Measurements from ENCODE around the gene OGFR. TPM values are rescaled to one million over a fixed set of nuclear protein-coding genes. Genes with fewer than 3 reads are reported as not detected.

Gene OGFR
- total and polyA plus RNA-seq, 2 experiments from 2014 or later = 9.6 to 50.6 TPM

GRCh38 chr20:62813588-62813987 is 9.0 kb downstream of the OGFR start:
- no peaks in the 10 kb centered on the region for H3K36me3 ChIP-seq (ENCODE audit: insufficient read depth)

More at GRCh38 chr20:62813588-62813987, 9.0 kb downstream of the OGFR start:
- Mint-ChIP-seq H3K36me3 (ENCODE audit: low read depth) (peaks cover 5% of the 10 kb centered on the region; the same call in 1 of the 3 replicates), H3K4me3 (no peak overlapping the region), H3K9me3 (no peaks in the 10 kb centered on the region), H3K27ac (no peak overlapping the region), H3K27me3 (ENCODE audit: insufficient read depth, low read depth, poor library complexity) (peaks cover 17% of the 10 kb centered on the region), H3K4me1 (peaks cover 16% of the 10 kb centered on the region)
- Histone ChIP-seq H4K20me1 (replicated peaks; ENCODE audit: insufficient read depth) (no peaks in the 10 kb centered on the region), H3F3A (replicated peaks; ENCODE audit: low read depth) (0 out of 2 replicates have a peak, but pooled peaks cover 4% of the 10 kb centered on the region), H3K9me2 (ENCODE audit: insufficient read depth) (no peaks in the 10 kb centered on the region), H3K79me2 (replicated peaks; ENCODE audit: insufficient read depth) (peaks cover 8% of the 10 kb centered on the region; the same call in 1 of the 2 replicates), H3K4me1 (ENCODE audit: insufficient read depth) (peaks cover 10% of the 10 kb centered on the region; the same call in 1 of the 2 replicates), H3K27ac (ENCODE audit: low read depth) (no peak overlapping the region), H3K4me2 (no peak overlapping the region), H3K4me3 (no peak overlapping the region), H3K27me3 (ENCODE audit: insufficient read depth) (peaks cover 7% of the 10 kb centered on the region; the same call in 1 of the 2 replicates), H2AFZ (no peak overlapping the region)
- TF ChIP-seq ZNF331 (CRISPR knock-in tag; IDR thresholded peaks at IDR 0.05; ENCODE audit: low read depth) (no peak), JUNB (IDR thresholded peaks at IDR 0.05; ENCODE audit: unreplicated experiment) (no peak), REST (IDR thresholded peaks at IDR 0.05; ENCODE audit: unreplicated experiment) (no peak), EZH2 (IDR thresholded peaks at IDR 0.05; ENCODE audit: low read depth, unreplicated experiment) (no peak), NANOG (IDR thresholded peaks at IDR 0.05; ENCODE audit: borderline replicate concordance) (no peak), EZH2phosphoT487 (IDR thresholded peaks at IDR 0.05; ENCODE audit: unreplicated experiment) (no peak), CREB1 (CRISPR knock-in tag; IDR thresholded peaks at IDR 0.05; ENCODE audit: low read depth) (no peak), POLR2AphosphoS5 (IDR thresholded peaks at IDR 0.05; ENCODE audit: low read depth) (no peak), STAT1 (IDR thresholded peaks at IDR 0.05; ENCODE audit: unreplicated experiment) (no peak), ZNF114 (CRISPR knock-in tag; IDR thresholded peaks at IDR 0.05) (no peak)
- TF ChIP-seq, protein P1, sequence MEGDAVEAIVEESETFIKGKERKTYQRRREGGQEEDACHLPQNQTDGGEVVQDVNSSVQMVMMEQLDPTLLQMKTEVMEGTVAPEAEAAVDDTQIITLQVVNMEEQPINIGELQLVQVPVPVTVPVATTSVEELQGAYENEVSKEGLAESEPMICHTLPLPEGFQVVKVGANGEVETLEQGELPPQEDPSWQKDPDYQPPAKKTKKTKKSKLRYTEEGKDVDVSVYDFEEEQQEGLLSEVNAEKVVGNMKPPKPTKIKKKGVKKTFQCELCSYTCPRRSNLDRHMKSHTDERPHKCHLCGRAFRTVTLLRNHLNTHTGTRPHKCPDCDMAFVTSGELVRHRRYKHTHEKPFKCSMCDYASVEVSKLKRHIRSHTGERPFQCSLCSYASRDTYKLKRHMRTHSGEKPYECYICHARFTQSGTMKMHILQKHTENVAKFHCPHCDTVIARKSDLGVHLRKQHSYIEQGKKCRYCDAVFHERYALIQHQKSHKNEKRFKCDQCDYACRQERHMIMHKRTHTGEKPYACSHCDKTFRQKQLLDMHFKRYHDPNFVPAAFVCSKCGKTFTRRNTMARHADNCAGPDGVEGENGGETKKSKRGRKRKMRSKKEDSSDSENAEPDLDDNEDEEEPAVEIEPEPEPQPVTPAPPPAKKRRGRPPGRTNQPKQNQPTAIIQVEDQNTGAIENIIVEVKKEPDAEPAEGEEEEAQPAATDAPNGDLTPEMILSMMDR (conservative IDR thresholded peaks at IDR 0.05; ENCODE audit: low read depth in 2 of 2) = no peak
- ATAC-seq = no peak
- no peak for DNase-seq (ENCODE audit: low spot score)

All from GM23338 (cell line).